HL-60/S4 treated with retinoic acid at 250 ng/mL for 4 days and 3 days (cell line): ENCODE results near the gene ARV1.
"Not testable (repeated sequence)": the region's sequence is repeated elsewhere in the genome, so short reads cannot be mapped to it uniquely, and the experiment has no call there.

Experiments
- in situ Hi-C: fragments of 300-500 bp; cut with MboI; formaldehyde crosslinking; loops from 2 replicates; pipeline ENCODE4 v1.7.0; 2022; ENCODE audit warnings: low sequenced_read_pairs

The ARV1 gene

DNA sequence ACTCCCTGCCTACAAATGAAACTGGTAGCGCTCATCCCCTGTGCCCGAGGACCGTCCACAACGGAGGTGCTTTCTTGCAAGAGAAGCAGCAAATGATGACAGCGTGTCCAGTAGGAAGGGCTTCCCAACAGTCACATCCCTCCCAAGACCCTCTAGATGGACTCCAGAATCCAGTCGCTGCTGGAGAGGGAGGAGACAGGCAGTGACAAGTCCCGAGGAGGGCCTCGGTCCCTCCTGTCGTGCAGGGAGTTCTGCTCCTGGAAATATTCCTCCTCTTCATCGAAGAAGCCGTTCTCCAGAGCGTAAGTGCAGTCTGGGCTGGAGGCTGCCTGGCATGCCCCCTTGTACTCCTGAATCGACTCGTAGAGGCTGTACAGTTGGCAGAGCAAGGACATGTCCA lies 40.8 kb downstream of the ARV1 start:
- in situ Hi-C loops: no loop called here

DNA sequence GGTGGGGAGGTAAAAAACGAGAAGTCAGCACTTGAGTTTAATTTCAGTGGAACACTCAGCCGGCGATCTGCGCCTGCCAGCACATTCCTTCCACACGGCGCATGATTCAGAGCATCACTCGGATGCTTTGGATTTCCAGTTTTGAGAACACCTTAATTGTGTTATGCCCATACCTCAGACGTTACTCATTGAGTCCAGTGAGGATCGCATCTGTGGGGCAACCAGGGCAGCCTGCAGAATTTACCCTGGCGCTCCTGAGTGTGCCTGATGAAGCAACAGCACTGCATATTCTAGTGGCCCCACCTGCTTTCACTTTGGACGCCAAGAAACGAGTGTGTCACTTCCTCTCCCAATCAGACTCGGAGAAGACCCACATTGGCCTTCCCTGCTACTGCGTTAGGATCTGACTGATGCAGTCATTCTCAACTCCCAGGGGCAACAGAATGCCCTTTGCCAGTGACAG lies 41.3 kb downstream of the ARV1 start:
- in situ Hi-C loops: no loop called here

GRCh38 chr1:231020816-231021215 lies 41.9 kb downstream of the ARV1 start:
- in situ Hi-C loops: no loop called here

DNA sequence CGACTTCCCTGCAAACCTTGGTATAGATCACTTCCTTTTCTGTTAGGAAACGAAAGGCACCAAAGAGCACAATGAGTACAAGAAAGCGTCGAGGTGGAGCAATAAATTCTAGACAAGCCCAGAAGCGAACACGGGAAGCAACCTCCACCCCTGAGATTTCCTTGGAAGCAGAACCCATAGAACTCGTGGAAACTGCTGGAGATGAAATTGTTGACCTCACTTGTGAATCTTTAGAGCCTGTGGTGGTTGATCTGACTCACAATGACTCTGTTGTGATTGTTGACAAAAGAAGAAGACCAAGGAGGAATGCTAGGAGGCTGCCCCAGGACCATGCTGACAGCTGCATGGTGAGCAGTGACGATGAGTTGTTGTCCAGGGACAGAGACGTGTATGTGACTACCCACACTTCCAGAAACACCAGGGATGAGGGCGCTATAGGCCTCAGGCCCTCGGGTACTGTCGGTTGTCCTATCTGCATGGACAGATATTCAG lies 42.7 kb downstream of the ARV1 start:
- in situ Hi-C loops: no loop called here

DNA sequence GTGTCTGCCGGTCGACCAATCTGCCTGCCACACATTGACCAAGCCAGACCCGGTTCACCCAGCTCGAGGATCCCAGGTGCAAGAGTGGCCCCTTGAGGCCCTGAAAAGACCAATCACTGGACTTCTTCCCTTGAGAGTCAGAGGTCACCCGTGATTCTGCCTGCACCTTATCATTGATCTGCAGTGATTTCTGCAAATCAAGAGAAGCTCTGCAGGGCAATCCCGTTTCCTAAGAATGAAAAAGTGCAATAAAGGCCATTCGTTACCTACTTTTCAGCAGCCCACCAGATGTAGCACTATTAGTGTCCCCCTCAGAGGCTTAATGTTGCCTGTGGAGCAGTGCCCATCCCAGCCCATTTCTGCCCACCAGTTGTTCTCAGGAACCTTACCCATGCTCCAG lies 43.6 kb downstream of the ARV1 start:
- in situ Hi-C loops: not testable (repeated sequence)

- in situ Hi-C loops: no loop called here
Measured at GRCh38 chr1:231023150-231023549, 44.3 kb downstream of the ARV1 start.

GRCh38 chr1:231026576-231026975 lies 47.7 kb downstream of the ARV1 start:
- in situ Hi-C loops: no loop called here

DNA sequence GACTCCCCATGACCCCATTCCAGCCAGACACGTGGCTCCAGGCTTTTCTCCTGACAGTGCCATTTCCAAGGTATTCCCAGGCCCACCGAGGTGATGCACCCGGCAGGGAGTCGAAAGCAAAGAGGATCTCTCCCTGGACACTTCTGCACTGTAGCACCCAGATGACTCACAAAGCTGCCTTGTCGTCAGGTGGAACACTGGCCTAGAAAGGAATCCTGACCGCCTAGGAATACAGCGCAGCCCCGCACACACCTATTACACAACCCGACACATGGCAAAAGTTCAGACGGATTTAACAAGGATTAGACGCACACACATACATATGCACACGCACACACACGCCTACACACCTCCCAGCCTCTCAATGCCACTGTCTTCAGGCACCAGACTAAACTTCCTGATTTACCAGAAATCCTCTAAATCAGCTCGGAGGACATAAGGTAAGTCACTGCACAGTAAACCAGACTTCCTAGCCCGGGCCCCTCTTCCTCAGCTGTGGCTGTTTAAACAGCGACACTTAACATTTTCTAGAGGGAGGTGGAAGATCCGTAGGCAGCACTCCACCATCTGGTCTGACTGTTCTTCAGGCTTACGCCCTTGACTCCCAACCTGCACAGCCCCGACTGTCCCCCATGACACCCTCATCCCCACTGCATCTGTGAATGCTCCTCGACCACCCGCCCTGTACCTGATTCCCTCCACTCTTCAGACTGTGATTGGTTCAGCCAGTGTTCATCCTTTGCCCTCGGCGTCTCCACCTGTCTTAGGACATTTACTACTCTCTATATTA lies 48.4 kb downstream of the ARV1 start:
- in situ Hi-C loops: no loop called here

GRCh38 chr1:231027971-231028370 lies 49.1 kb downstream of the ARV1 start:
- in situ Hi-C loops: no loop called here

- in situ Hi-C loops: no loop called here
Measured at GRCh38 chr1:231028682-231029081, 49.8 kb downstream of the ARV1 start.

DNA sequence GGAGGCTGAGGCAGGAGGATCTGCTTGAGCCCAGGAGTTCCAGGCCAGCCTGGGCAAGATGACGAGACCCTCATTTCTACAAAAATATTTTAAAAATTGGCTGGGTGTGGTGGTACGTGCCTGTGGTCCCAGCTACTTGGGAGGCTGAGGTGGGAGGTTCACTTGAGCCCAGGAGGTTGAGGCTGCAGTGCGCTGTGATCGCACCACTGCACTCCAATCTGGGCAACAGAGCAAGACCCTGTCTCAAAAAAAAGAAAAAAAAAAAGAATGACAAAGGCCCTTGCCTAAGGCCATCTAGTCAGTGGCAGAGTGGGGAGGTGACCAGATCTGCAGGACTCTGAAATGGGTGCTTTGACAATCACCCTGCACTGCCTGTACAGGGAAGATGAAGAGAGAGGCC lies 50.4 kb downstream of the ARV1 start:
- in situ Hi-C loops: not testable (repeated sequence)

GRCh38 chr1:231029841-231030240 lies 50.9 kb downstream of the ARV1 start:
- in situ Hi-C loops: no loop called here

DNA sequence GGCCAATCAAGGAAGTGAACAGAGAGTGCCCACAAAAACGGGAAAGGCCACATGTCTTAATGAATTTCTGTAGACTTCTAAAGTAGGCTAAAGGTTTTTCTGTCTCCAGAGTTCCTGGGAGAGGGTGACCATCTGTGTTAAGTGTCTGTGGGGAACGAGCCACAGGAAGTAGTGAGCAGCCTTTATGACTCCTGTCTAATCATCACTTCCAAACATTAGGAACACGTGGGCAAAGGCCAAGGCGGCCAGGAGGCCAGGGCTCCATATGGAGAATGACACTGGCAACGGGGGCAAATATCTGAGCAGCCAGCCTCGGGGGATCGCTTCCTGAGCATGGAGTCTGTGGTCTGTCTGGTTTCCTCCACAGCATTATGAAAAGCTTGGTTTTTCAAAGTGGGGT lies 54.1 kb downstream of the ARV1 start:
- in situ Hi-C loops: no loop called here

DNA sequence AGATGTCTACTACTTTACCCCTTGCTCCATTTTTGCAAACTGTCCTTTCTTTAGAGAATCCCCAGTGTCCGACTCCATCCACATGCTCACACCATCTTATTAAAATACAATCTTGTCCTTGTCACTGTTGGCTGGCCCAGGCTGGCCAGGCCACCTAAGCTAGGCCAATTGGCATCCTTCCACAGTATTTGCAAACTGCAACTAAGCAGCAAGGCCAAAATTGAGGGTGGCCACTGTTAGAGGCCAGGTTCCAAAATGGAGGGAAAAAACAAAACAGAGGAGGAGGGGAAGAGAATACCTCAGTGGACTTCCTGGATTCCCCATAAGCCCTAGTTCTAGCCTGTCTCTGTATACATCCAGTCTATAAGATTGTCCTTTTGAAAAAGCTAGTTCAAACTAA lies 56.9 kb downstream of the ARV1 start:
- in situ Hi-C loops: no loop called here

GRCh38 chr1:231036416-231036815 lies 57.5 kb downstream of the ARV1 start:
- in situ Hi-C loops: no loop called here

GRCh38 chr1:231037585-231038517 lies 59.0 kb downstream of the ARV1 start:
- in situ Hi-C loops: no loop called here

- in situ Hi-C loops: no loop called here
Measured at GRCh38 chr1:231039161-231040018, 60.5 kb downstream of the ARV1 start.

DNA sequence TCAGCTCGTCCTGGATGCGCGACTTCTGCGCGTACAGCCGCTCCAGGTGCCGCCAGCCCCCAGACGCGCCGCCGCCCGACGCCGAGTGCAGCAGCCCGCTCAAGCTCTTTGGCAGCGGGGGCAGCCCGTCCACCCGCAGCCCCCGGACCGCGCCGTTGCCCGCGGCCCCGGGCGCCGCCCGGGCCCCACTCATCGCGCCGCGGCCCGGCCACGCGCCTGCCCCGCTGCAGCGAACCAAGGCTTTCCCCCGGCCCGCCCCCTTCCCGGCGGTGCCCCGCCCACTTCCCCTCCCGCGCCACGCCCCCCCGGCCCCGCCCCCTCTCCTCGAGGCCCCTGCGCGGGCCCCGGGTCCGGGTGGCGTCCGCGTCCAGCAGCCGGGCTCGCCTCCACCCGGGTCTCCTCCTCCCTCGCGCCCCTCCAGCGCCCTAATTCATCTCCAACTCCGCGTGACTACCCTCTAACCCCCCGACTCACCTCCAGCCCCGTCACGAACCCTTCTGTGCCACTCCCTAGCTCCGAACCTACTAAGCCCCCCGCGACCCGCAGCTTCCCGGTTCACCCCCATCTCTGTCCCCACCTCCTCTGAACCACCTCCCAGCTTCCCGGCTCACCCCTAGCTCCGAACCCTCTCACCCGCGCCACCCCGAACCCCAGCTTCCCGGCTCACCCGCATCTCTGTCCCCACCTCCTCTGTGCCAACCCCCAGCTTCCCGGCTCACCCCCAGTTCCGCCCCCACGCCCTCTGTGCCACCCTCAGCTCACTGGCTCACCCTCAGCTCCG lies 61.3 kb downstream of the ARV1 start, which contains the start of gene FAM89A:
Gene FAM89A, minus strand, starts transcription at position 236 of the 781 bp plus-strand sequence. Its CDS starts 43 bp downstream, at position 193.
- in situ Hi-C loops: no loop called here

- in situ Hi-C loops: no loop called here
Measured at GRCh38 chr1:231040800-231041718, 62.2 kb downstream of the ARV1 start.
